Mucosa of gallbladder (tissue), 1 donor: Measurements from ENCODE around the gene CMC2. TPM values are rescaled to one million over a fixed set of nuclear protein-coding genes. Genes with fewer than 3 reads are reported as not detected.
A peak's percentile ranks its signal among the peaks of the same experiment; 100 is the strongest.

Experiments
- DNase-seq: peaks from one replicate; pipeline ENCODE4 v3.0.0-alpha.2; 2020; ENCODE audit warnings: low spot score
- total RNA-seq: library from RNA; stranded (reverse); gene quantifications from one replicate; pipeline ENCODE4 v1.2.1, GENCODE V29; 2021
- donor health status: DM: no; HTN: no; CAD: no.

The CMC2 gene
- total RNA-seq, 1 donor from 2014 or later, result 60.7 TPM

DNA sequence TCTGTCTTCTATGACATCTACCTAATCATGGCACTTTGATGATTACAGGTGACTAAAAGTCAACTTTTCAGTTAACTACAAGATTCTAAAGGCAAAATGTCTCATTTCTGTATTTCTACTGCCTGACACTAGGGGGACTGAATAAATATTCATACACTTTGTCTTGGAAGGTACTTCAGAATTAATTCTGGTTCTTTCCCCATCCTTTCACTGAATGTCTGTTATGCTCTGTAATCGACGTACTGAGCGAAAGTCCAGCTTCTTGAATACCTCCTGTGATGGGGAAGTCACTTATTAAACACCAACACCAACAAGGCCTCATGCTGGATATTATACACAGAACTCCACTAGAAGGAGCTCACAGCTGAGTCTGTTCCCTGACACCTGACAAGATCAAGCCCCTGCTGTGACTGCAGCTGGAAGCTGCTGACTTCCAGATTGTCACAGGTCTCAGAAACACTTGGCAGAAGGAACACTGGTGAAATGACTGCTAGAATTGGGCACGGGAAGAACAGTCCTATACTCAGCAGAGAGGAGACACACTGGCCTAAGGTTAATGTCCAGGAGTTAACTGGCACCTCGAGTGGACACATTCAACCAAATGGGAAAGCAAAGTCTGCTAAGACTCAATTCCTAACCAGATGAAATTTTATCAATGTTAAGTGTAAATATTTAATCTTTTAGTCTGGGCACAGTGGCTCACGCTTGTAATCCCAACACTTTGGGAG is 31.9 kb downstream of the CMC2 start:
- no peak for DNase-seq

GRCh38 chr16:80973991-80974390 is 32.7 kb downstream of the CMC2 start:
- no peak for DNase-seq

DNA sequence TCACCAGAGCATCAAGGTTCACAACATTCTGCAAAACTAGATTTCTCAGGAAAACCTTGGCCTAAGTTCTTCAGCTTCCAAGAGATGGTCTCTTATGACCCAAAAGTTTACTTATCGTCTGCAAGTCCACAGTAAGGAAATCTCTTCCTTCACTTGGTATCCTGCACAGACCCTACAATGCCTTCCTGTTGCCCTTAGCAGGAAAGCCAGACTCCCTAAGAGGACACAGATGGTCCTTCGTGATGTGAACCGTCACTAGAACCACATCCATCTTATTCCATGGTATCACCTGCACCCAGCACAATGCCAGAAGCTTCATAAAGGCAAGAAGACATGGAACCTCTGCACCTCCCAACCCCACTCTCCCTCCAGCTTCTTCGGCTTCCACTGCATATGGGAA is 34.1 kb downstream of the CMC2 start:
- no peak for DNase-seq

DNA sequence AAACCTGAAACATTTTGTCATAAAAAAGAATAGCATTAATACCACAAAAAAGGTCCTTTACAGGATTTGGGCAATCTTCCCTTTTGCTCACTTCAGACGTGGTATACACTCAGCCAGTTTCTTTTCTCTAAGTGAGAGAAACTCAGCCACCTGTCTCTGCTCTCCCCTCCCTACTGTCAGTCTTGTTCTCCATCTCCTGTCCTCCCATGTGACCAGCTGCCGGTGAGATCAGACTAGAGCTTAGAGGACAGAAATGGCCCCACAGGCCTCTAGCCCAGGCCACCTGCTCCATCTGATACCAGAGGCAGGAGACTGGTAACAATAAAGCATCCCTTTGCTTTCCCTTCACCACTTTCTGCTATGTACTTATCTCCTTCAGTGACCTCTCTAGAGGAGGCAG is 34.9 kb downstream of the CMC2 start:
- no peak for DNase-seq

DNA sequence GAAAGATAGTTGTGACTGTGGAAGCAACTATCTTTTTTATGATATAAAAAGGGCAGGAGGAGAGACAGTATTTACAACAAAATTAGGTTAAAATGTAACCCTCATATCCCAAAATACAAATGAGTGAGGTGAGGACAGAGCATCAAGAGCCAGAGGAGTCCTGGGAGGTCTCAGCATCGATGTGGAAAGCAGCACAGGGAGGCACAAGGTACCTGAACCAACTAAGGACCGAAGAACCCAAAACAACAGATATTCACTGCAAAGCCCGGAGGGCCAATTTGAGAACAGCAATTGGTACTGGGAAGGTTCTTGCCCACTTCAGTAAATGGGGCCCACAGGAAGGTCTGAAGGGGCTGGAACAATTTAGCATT is 37.6 kb downstream of the CMC2 start:
- DNase-seq, result no peak

GRCh38 chr16:80968386-80969113 is 38.1 kb downstream of the CMC2 start:
- no peak for DNase-seq

DNA sequence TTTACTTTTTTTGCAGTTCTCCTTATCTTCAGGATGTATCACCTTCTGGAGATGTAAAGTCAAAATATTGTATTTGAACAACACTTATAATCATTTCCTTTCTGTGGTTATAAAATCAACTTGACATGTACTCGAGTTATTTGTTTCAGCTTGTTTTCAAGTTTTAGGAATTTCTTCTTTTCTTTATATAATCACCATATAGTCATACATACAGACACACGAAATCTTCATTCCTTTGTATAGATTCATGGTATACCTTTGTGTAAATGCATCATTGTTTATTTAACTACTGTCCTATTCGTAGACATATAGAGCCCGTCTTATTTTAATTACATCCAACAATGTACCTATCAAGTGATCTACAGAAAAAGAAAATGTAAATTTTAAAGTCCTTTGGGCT is 40.1 kb downstream of the CMC2 start:
- DNase-seq, result no peak

- no peak for DNase-seq
Measured at GRCh38 chr16:80964351-80964750, 42.3 kb downstream of the CMC2 start.

GRCh38 chr16:80962879-80963278 is 43.8 kb downstream of the CMC2 start:
- no peak for DNase-seq

- no peak for DNase-seq
Measured at GRCh38 chr16:80958284-80958683, 48.4 kb downstream of the CMC2 start.

GRCh38 chr16:80954985-80955384 is 51.7 kb downstream of the CMC2 start:
- DNase-seq, result no peak

DNA sequence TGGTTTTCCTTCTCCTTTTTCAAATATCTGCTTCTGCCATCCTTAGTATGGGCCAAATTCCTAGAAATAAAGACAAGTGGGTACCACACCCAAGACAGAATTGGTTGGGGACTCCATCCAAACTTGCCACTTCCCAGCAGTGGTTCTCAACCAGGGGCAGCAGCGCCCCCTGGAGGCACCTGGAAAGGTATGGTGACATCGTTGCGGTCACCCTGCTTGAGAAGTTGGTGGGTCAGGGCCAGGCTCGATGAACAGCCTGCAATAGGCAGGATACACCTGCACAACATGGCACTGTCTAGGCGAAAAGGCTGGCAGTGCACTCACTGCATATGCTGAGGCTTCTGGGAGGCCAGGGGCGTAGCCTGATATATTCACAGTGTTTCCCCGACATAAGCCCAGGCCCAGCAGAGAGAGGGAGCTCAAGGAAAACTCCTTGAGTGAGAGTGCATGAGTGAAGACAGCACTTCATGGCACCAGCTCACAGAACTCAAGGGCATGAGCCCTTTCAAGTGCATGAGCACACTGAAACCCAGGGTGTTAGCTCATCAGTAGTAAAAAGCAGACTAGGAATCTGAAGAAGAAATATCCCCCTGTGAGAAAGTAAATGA is 57.7 kb downstream of the CMC2 start:
- DNase-seq, result no peak

GRCh38 chr16:80947708-80948625 is 58.7 kb downstream of the CMC2 start:
- DNase-seq, result no peak

DNA sequence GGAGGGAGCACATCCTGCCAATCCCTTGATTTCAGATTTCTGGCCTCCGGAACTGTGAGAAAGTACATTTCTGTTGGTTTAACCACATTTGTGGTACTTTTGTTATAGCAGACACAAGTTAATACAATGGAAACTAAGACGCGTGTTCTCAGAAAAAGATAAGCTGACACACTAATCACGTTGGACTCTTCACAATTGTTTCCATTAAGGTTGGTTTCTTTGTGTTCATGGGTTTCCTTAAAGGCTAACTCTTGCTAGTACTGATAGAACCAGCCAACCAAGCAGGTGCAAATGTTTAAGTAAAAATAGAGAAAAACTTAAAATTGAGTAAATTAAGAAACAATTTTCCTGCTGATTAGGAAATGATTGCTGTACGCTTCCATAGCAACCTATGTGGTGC is 59.4 kb downstream of the CMC2 start:
- no peak for DNase-seq

- no peak for DNase-seq
Measured at GRCh38 chr16:80946481-80946880, 60.2 kb downstream of the CMC2 start.

- DNase-seq, result no peak
Measured at GRCh38 chr16:80940069-80940856, 66.4 kb downstream of the CMC2 start.

DNA sequence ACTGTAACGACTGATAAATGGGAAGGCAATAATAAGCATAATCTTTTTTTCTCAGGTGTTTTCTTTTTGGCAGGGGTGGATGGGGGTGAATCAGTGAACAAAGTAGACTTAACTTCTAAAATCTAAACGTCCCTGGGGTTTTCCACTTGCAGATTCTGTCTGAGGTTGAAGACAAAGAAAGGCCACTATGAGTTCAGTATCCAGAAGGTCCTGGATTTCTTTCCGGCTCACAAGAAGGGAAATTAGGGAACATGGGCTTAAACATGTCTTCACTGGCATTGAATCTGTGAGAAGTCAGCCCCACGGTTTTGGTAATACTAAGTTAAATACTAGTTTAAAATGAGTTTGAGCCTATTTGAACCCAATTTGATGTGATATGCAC is 67.8 kb downstream of the CMC2 start:
- no peak for DNase-seq

GRCh38 chr16:80938004-80938878 is 68.4 kb downstream of the CMC2 start:
- peak; percentile 27 for DNase-seq

GRCh38 chr16:80936410-80936809 is 70.3 kb downstream of the CMC2 start:
- no peak for DNase-seq

GRCh38 chr16:80935691-80936090 is 71.0 kb downstream of the CMC2 start:
- DNase-seq, result no peak
